ENCODE data around the gene CYTH4.

CYTH4 gene

DNA sequence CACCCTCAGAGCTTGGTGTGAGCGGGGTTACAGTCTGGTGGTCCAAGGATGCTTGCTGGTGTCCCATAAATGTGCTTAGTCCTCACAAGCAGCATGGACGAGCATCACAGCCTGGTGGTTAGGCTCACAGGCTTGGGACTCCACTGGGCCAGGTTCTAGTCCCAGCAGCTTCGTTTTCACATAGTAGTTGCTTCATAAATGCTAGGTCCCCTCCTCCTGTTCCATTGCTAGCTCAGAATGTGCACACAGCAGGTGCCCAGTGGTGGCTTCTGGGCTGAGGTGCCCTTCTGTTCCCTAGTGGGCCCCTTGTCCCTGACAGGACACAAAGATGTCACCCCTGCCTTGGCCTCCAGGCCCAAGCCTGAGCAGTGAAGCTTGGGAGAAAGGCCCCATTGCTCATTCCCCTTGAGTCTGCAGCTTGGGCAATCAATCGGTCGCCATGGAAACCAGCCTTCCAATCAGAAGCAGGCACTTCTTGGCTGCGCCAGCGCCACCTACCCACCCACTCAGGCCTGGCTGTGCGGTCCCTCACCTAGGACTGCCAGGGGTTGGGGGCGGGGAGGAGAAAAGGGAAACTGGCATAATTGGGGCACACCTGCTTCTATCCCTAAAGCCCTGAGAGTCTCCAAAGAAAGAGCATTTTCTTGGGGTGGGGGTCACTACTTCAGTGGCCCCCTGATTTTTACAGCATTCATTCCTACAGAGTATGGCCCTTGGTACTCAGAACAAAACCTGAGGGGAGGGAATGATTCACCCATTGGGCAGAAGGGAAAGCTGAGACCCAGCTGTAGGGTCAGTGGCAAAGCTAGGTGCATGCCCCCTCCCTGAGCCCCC lies 48.1 kb downstream of the CYTH4 start:
- peak; percentile 83 for DNase-seq (ENCODE audit: low spot score)
- TF ChIP-seq, protein P1, sequence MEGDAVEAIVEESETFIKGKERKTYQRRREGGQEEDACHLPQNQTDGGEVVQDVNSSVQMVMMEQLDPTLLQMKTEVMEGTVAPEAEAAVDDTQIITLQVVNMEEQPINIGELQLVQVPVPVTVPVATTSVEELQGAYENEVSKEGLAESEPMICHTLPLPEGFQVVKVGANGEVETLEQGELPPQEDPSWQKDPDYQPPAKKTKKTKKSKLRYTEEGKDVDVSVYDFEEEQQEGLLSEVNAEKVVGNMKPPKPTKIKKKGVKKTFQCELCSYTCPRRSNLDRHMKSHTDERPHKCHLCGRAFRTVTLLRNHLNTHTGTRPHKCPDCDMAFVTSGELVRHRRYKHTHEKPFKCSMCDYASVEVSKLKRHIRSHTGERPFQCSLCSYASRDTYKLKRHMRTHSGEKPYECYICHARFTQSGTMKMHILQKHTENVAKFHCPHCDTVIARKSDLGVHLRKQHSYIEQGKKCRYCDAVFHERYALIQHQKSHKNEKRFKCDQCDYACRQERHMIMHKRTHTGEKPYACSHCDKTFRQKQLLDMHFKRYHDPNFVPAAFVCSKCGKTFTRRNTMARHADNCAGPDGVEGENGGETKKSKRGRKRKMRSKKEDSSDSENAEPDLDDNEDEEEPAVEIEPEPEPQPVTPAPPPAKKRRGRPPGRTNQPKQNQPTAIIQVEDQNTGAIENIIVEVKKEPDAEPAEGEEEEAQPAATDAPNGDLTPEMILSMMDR (IDR thresholded peaks at IDR 0.05; ENCODE audit: extremely low read depth, missing control alignments) = peak; percentile 12

DNA sequence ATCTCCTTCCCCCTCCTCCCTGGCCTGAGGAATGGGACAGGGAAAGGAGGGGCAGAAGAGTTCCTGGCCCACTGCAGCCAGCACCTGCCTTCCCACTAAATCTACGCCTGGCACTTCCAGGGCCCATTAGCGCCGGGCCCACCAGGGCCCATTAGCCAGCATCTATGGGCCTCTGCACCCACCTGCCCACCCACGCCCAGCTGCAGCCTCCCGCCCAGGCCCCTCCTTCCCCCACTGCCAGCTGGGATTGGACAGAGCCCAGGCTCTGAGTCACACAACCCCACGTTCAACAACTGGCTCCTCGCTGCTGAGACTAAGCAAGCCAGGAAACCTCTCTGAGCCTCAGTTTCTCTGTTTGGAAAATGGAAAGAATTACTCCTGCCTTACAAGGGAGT lies 48.7 kb downstream of the CYTH4 start:
- TF ChIP-seq, protein P1 (IDR thresholded peaks at IDR 0.05; ENCODE audit: extremely low read depth, missing control alignments) = no peak
- no peak for DNase-seq (ENCODE audit: low spot score)

DNA sequence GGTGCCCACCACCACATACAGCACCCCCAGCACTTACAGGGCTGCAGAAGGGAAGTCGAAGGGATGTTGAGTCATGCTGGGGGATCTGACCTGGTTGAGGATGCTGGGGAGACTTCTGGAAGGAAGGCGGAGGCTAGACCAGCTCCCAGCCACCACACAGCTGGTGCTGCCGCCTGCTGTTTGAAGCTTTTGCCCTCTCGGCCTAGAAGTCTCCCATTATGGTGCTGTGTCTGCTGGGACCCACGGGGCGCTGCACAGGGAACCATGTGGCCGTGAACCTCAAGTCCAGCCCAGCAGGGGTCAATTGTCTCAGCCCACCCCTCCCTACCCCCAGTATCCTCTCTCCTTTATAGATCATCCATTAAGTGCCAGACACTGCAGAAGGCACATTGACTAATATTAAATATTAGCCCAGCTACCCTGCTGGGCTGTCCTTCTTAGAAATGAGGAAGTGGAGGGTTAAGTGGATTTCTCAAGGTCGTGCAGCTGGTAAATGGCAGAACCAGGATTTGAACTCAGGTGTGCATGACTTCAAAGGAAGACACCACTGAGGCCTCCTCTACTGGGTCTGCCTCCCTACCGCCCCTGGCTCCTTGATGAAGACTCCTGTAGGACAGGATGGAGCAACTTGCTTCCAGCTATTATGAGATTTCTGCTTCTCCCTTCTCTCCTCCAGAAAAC lies 49.7 kb downstream of the CYTH4 start:
- TF ChIP-seq, protein P1 (IDR thresholded peaks at IDR 0.05; ENCODE audit: extremely low read depth, missing control alignments) = no peak
- no peak for DNase-seq (ENCODE audit: low spot score)

- DNase-seq (ENCODE audit: low spot score) = no peak
- TF ChIP-seq, protein P1 (IDR thresholded peaks at IDR 0.05; ENCODE audit: extremely low read depth, missing control alignments) = no peak
Measured at GRCh38 chr22:37333724-37334460, 51.6 kb downstream of the CYTH4 start.

GRCh38 chr22:37334461-37334858 lies 52.2 kb downstream of the CYTH4 start:
- DNase-seq (ENCODE audit: low spot score) = no peak
- TF ChIP-seq, protein P1 (IDR thresholded peaks at IDR 0.05; ENCODE audit: extremely low read depth, missing control alignments) = no peak

- DNase-seq (ENCODE audit: low spot score) = no peak
Measured at GRCh38 chr22:37334859-37335805, 52.8 kb downstream of the CYTH4 start.

More at GRCh38 chr22:37334859-37335805, 52.8 kb downstream of the CYTH4 start:
- TF ChIP-seq, protein P1 (IDR thresholded peaks at IDR 0.05; ENCODE audit: extremely low read depth, missing control alignments) = no peak
